OCI-M2 (cell line): ENCODE results near the gene CHST3.

ENCODE experiments used
- DNase-seq: peaks from one replicate; lab custom pipeline; 2025; ENCODE audit not compliant: unreplicated experiment; lab: John Stamatoyannopoulos, UW

The CHST3 gene

GRCh38 chr10:72009051-72009424, 44.8 kb downstream of the CHST3 start:
- no peak for DNase-seq

- DNase-seq: no peak
Measured at GRCh38 chr10:72009425-72010081, 45.4 kb downstream of the CHST3 start.

- DNase-seq: no peak
Measured at GRCh38 chr10:72010234-72010973, 46.2 kb downstream of the CHST3 start.

GRCh38 chr10:72011016-72011415, 46.8 kb downstream of the CHST3 start:
- no peak for DNase-seq

GRCh38 chr10:72011468-72011867, 47.3 kb downstream of the CHST3 start:
- no peak for DNase-seq

- DNase-seq: no peak
Measured at GRCh38 chr10:72011976-72012512, 47.8 kb downstream of the CHST3 start.

- DNase-seq: no peak
Measured at GRCh38 chr10:72012796-72013195, 48.6 kb downstream of the CHST3 start.

- no peak for DNase-seq
Measured at GRCh38 chr10:72013202-72013945, 49.2 kb downstream of the CHST3 start.

- no peak for DNase-seq
Measured at GRCh38 chr10:72014197-72014596, 50.0 kb downstream of the CHST3 start.

- no peak for DNase-seq
Measured at GRCh38 chr10:72014785-72015480, 50.7 kb downstream of the CHST3 start.

- no peak for DNase-seq
Measured at GRCh38 chr10:72015841-72016240, 51.6 kb downstream of the CHST3 start.

- DNase-seq: no peak
Measured at GRCh38 chr10:72016608-72017300, 52.6 kb downstream of the CHST3 start.

GRCh38 chr10:72019085-72019876, 55.1 kb downstream of the CHST3 start:
- DNase-seq: no peak

- no peak for DNase-seq
Measured at GRCh38 chr10:72020914-72021809, 57.0 kb downstream of the CHST3 start.

- DNase-seq: no peak
Measured at GRCh38 chr10:72022228-72022627, 58.0 kb downstream of the CHST3 start.

- DNase-seq: no peak
Measured at GRCh38 chr10:72024596-72024995, 60.4 kb downstream of the CHST3 start.

GRCh38 chr10:72025400-72025799, 61.2 kb downstream of the CHST3 start:
- no peak for DNase-seq

GRCh38 chr10:72025832-72026231, 61.6 kb downstream of the CHST3 start:
- no peak for DNase-seq
